GM18505 (cell line): ENCODE results near the gene OR7D4.
"Not testable (repeated sequence)": the region's sequence is repeated elsewhere in the genome, so short reads cannot be mapped to it uniquely, and the experiment has no call there.

Experiments
- ATAC-seq: cut with Tn5 transposase; IDR thresholded peaks from one replicate; pipeline ENCODE4 v1.9.1; 2021; ENCODE audit not compliant: unreplicated experiment
- POLR2A ChIP-seq: IDR thresholded peaks from 4 replicates; pipeline ENCODE4 v1.6.1; 2011; ENCODE audit warnings: borderline replicate concordance; ENCODE audit not compliant: insufficient read depth, insufficient read length; ENCODE audit errors: extremely low read depth

Gene OR7D4

DNA sequence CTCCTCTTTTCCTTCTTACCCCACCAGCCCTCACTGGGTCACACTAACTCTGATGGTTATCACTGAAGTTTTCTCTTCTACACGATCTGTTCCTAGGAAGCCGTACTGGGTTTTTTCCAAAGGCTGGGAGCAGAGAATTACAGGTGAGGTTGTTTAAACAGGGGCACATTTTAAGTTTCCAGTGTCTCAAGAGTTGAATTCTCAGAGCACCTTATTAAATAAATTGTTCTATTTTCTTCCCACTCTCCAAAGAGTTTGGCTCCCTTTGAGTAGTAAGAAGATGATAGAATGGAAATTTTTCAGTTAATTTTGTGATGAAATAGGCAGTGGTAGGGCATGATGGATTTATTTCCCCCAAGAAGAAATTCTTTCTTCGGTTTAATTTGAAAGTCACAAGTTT is at the start of gene OR7D4:
OR7D4 (minus strand) TSS at position 101 of the 400 bp plus-strand sequence. CDS start 4,752 bp downstream, outside the sequence.
- no peak for TF ChIP-seq POLR2A
- ATAC-seq: no peak

GRCh38 chr19:9251236-9251635 is 31.8 kb upstream of the OR7D4 start:
- no peak for ATAC-seq

DNA sequence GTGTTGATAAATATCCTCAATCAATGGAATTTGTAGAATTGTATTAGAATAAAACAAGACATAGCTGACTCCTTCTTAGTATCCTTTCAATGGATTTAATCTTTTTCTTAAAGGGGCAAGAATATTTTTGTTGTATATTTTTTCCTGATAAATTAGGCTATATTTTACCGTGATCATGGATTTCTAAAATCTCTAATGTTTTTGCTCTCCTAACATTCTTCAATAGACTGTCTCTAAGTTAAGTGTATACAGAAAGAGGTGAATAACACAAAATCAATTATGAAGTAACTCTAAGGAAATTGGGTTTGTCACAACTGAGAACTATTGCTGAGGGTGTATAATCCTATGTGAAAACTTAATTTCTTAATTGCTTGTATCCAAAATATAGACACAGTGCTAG is 31.2 kb upstream of the OR7D4 start, which contains the start of gene OR7E24:
OR7E24 (plus strand) TSS at position 301 of the 400 bp plus-strand sequence. CDS start 114 bp downstream, outside the sequence.
- ATAC-seq: no peak
- TF ChIP-seq POLR2A: no peak

More at GRCh38 chr19:9251236-9251635, 31.8 kb upstream of the OR7D4 start:
- no peak for TF ChIP-seq POLR2A

DNA sequence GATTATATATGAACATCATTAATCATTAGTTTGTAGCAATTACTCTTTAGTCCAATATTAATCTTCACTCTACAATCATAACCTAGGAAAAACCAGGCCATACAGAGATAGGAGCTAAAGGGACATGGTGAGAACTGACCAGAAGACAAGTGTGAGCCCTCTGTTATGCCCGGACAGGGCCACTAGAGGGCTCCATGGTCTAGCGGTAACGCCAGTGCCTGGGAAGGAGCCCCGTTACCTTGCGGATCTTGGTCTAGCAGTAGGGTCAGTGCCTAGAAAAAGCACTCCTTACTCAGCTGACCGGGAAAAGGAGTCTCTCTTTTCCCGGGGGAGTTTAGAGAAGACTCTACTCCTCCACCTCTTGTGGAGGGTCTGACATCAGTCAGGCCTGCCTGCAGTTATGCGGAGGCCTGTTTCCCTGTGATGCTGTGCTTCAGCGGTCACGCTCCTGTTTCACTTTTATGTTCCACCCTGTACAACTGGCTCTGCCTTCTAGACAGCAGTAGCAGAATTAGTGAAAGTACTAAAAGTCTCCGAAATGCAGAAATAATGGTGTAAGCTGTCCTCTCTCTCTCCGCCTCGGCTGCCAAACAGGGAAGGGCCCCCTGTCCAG is 13.8 kb downstream of the OR7D4 start:
- TF ChIP-seq POLR2A: no peak
- no peak for ATAC-seq

DNA sequence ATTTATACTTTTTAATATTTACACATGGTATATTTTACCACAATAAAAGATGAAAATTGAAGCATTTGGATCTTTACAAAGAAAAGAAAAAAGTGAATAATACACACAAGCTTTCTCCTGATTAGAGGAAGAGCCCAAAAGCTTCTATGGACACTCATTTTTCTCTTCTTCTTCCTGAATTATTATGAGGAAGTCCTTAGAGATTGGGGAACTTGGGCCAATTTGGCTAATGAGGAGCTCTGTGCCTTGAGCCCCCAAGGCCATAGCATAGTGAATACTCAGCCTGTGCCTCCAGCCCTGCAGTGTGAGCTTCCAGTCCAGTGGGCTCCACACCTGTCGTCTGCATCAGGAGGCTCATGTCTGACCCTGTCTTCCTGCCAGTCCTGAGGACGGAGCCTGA is 21.3 kb downstream of the OR7D4 start:
- ATAC-seq: not testable (repeated sequence)

DNA sequence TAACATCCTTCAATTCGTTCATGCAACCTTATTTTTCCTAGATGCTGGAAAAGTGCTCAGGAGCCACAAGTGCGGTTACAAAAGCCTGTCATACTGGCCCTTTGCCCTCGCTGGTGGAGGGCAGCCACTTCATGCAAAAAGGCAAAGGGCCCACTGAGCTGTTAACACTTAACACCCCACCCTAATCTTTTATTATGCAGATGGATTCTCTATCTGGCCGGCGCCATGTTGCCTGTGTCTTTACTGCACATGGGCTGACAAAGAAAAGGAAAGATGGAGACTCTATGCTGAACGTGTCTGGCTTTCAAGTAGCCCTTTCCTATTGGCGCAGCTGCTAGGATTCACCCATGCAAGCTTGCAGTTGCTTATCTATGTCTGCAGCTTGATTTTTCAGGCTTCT is 29.9 kb downstream of the OR7D4 start:
- no peak for ATAC-seq
- no peak for TF ChIP-seq POLR2A

- no peak for ATAC-seq
- TF ChIP-seq POLR2A: no peak
These were observed 32.2 kb downstream of the OR7D4 start for GRCh38 chr19:9187191-9187590.

DNA sequence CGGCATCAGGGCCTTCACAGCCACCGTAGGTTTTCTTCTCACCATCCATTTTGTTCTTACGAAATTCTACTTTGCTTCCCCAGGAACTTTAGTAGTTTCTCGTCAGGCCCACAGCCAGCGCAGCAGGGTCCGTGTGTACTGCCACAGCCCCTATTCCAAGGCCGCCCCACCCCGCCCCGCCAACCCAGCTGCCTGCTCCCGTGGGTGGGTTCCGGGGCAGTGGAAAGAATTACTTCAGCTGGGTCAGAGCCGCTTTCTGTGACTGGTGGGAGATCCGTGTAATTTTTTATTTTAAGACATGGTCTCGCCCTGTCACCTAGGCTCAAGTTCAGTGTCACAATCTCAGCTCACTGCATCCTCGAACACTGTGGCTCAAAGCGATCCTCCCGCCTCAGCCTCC is 36.4 kb downstream of the OR7D4 start:
- no peak for TF ChIP-seq POLR2A
- ATAC-seq: no peak

GRCh38 chr19:9178901-9179300 is 40.5 kb downstream of the OR7D4 start, which contains the start of gene OR7D2:
TSS of gene OR7D2 (plus strand) at chr19:9178979. CDS start at chr19:9185782, 6,803 bp downstream.
- no peak for ATAC-seq
- TF ChIP-seq POLR2A: no peak

- no peak for TF ChIP-seq POLR2A
- ATAC-seq: no peak
These were observed 44.1 kb downstream of the OR7D4 start for GRCh38 chr19:9175326-9175725.

GRCh38 chr19:9171393-9171991 is 47.9 kb downstream of the OR7D4 start:
- ATAC-seq: no peak
- no peak for TF ChIP-seq POLR2A

- TF ChIP-seq POLR2A: no peak
- ATAC-seq: no peak
These were observed 52.5 kb downstream of the OR7D4 start for GRCh38 chr19:9166846-9167245.

- ATAC-seq: no peak
- TF ChIP-seq POLR2A: no peak
These were observed 54.1 kb downstream of the OR7D4 start for GRCh38 chr19:9165261-9165660.

DNA sequence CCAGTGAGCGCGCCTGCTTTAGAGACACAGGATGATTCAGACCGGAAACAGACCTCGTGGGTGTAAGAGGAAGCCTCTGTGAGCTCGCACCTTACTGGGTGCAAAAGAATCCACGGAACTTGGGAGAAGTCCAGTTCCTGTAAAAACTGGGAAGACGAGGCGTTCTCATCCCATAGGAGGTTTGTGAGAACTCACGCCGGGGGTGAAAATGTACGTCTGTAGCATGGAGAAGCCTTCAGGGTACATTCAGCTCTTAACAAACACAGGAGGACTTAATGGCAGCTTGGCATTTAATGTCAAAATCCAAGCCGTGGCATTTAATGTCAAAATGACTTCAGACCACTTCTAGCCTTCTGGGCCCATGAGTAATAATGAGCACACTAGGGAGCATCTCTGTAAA is 58.0 kb downstream of the OR7D4 start:
- no peak for ATAC-seq
- TF ChIP-seq POLR2A: no peak
